ENCODE data around the gene SUSD3.
"Not testable (repeated sequence)": the region's sequence is repeated elsewhere in the genome, so short reads cannot be mapped to it uniquely, and the experiment has no call there.

The SUSD3 gene

DNA sequence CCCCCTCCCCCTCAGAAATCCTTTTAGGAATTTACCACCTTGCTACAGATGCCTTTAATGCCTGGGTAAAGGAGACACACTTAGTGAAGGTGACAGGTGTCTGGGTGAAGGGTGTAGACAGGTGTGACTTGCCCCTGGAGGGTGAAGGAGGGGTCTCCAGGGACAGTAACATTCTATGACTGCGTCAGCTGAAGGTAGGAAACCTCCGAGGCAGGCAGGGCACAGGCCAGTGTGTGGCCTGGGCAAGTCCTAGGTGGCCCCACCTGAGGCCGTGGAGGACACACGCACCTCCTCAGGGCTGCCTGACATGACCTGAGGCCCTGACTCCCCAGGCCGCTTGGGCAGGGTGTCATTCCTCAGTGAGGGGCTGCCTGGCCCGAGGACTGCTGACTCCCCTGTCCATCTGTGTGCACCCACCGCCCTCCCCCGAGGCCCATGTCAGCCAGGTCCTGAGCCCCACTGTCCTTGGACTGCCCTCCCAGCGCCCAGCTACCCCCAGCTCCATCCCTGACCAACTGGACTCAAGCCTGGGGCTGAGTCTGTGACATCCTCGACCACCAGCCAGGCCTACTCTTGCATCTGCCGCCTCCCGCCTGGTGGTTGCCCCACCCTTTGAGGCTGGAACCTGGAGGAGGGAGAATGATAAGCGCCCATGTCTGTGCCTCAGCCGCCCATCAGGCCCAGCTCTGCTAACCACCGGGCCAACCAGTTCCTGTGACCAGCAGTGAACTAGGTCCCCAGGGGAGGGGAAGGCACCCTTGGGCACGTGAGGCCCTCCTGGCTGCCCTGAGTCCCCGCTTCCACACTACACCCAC lies 55.9 kb downstream of the SUSD3 start:
- Mint-ChIP-seq H3K9me3 (no peaks in the 10 kb centered on the region), H3K36me3 (ENCODE audit: low read depth) (peaks cover 4% of the 10 kb centered on the region), H3K27me3 (ENCODE audit: low read depth) (no peaks in the 10 kb centered on the region), H3K4me3 (no peak overlapping the region), H3K4me1 (peaks cover under 1% of the 10 kb centered on the region), H3K27ac (no peak overlapping the region)
- TF ChIP-seq, protein P1, sequence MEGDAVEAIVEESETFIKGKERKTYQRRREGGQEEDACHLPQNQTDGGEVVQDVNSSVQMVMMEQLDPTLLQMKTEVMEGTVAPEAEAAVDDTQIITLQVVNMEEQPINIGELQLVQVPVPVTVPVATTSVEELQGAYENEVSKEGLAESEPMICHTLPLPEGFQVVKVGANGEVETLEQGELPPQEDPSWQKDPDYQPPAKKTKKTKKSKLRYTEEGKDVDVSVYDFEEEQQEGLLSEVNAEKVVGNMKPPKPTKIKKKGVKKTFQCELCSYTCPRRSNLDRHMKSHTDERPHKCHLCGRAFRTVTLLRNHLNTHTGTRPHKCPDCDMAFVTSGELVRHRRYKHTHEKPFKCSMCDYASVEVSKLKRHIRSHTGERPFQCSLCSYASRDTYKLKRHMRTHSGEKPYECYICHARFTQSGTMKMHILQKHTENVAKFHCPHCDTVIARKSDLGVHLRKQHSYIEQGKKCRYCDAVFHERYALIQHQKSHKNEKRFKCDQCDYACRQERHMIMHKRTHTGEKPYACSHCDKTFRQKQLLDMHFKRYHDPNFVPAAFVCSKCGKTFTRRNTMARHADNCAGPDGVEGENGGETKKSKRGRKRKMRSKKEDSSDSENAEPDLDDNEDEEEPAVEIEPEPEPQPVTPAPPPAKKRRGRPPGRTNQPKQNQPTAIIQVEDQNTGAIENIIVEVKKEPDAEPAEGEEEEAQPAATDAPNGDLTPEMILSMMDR (IDR thresholded peaks at IDR 0.05; ENCODE audit: unreplicated experiment in 3 of 3): no peak

DNA sequence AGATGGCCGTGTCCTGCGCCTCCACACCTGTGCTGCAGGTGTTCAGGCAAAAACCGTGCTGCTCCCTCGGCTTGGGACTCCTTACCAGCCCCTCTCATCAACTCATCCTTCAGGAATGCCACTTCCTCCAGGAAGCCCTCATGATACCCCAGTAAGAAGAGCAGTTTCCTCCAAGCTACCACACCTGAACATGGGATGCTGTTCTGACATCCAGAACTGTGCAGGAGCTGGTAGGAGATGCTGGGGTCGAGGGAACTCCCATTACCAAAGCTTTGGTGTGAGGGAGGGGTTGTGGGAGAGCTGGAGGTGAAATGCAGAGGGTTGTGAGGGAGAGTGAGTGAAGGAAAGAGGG lies 56.5 kb downstream of the SUSD3 start:
- TF ChIP-seq, protein P1 (IDR thresholded peaks at IDR 0.05; ENCODE audit: unreplicated experiment in 3 of 3): no peak
- Mint-ChIP-seq H3K4me1 (peaks cover 4% of the 10 kb centered on the region), H3K27ac (no peak overlapping the region), H3K36me3 (ENCODE audit: low read depth) (peaks cover 4% of the 10 kb centered on the region), H3K27me3 (ENCODE audit: low read depth) (no peaks in the 10 kb centered on the region), H3K4me3 (no peak overlapping the region), H3K9me3 (no peaks in the 10 kb centered on the region)

DNA sequence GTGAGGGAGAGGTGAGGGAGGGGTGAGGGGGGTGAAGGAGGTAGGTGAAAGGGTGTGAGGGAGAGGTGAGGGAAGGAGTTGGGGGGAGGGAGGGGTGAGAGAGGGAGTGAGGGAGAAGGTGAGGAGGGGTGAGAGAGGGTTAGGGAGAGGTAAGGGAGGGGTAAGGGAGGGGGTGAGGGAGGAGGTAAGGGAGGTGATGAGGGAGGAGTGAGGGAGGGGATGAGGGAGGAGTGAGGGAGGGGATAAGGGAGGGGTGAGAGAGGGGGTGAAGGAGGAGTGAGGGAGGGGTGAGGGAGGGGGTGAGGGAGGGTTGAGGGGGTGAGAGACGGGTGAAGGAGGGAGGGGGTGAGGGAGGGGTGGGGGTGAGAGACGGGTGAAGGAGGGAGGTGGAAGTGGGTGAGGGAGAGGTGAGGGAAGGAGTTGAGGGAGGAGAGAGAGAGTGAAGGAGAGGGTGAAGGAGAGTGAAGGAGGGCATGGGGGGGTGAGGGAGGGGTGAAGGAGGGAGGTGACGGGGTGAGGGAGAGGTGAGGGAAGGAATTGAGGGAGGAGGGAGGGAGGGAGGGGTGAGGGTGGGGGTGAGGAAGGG lies 57.1 kb downstream of the SUSD3 start:
- H3K4me1 Mint-ChIP-seq: peaks cover 9% of the 10 kb centered on the region
- TF ChIP-seq, protein P1 (IDR thresholded peaks at IDR 0.05; ENCODE audit: unreplicated experiment in 3 of 3): no peak
- H3K9me3 Mint-ChIP-seq: no peaks in the 10 kb centered on the region
- no peak overlapping the region for H3K4me3 Mint-ChIP-seq
- H3K36me3 Mint-ChIP-seq (ENCODE audit: low read depth): peaks cover 4% of the 10 kb centered on the region
- no peak overlapping the region for H3K27ac Mint-ChIP-seq
- no peaks in the 10 kb centered on the region for H3K27me3 Mint-ChIP-seq (ENCODE audit: low read depth)

DNA sequence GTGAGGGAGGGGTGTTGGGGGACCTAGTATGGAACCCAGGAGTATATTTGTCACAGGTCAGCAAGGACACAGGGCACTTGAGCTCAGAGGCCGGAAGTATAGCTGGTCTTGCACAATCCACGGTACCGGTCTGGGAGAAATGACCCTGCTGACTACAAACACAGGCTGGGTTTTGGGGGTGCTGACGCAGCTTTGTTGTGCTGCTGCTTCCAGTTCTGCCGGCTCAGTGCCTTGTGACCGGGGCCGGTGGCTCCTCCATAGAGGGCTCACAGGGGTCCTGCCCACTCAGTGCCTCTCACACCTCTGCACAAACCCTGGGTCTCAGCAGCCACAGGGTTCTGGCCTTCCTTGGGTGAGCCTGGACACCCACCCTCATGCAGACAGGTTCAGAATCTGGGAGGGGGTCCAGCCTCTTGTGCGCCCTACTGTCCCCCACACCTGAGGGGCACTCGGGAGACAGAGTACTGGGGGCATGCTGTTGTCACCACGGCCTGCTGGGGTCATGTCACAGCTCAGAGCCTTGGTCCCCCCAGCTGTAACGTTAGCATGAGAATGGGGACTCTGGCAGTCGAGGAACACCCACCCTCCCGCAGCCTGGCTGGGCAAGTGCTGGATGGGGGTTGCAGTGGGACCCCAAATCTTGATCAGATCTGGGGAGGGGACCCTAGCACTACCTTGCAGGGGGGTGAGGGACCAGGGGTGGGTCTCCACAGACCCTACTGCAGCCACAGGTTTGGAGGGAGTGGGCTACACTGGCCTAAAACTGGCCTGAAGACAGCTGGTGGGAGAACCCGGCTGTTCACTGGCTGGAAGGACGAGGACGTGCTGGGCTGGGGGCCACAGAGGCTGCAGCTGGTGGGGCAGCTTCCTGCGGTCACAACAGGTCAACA lies 57.8 kb downstream of the SUSD3 start:
- Mint-ChIP-seq H3K4me1 (peaks cover 9% of the 10 kb centered on the region), H3K27ac (no peak overlapping the region), H3K27me3 (ENCODE audit: low read depth) (no peaks in the 10 kb centered on the region), H3K4me3 (no peak overlapping the region), H3K9me3 (no peaks in the 10 kb centered on the region), H3K36me3 (ENCODE audit: low read depth) (no peaks in the 10 kb centered on the region)
- TF ChIP-seq, protein P1 (IDR thresholded peaks at IDR 0.05; ENCODE audit: unreplicated experiment in 3 of 3): no peak

DNA sequence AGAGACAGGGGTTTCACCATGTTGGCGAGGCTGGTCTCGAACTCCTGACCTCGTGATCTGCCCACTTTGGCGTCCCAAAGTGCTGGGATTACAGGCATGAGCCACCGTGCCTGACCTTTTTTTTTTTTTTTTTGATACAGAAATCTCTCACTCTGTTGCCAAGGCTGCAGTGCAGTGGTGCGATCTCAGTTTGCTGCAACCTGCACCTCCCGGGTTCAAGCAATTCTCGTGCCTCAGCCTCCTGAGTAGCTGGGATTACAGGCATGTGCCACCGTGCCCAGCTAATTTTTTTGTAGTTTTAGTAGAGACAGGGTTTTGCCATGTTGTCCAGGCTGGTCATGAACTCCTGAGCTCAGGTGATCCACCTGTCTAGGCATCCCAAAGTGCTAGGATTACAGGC lies 59.0 kb downstream of the SUSD3 start:
- H3K27ac Mint-ChIP-seq; H3K4me3 Mint-ChIP-seq; H3K27me3 Mint-ChIP-seq (ENCODE audit: low read depth); H3K9me3 Mint-ChIP-seq; H3K4me1 Mint-ChIP-seq; H3K36me3 Mint-ChIP-seq (ENCODE audit: low read depth): not testable (repeated sequence)
